Measurements from ENCODE around the gene PRSS56.

Gene PRSS56

DNA sequence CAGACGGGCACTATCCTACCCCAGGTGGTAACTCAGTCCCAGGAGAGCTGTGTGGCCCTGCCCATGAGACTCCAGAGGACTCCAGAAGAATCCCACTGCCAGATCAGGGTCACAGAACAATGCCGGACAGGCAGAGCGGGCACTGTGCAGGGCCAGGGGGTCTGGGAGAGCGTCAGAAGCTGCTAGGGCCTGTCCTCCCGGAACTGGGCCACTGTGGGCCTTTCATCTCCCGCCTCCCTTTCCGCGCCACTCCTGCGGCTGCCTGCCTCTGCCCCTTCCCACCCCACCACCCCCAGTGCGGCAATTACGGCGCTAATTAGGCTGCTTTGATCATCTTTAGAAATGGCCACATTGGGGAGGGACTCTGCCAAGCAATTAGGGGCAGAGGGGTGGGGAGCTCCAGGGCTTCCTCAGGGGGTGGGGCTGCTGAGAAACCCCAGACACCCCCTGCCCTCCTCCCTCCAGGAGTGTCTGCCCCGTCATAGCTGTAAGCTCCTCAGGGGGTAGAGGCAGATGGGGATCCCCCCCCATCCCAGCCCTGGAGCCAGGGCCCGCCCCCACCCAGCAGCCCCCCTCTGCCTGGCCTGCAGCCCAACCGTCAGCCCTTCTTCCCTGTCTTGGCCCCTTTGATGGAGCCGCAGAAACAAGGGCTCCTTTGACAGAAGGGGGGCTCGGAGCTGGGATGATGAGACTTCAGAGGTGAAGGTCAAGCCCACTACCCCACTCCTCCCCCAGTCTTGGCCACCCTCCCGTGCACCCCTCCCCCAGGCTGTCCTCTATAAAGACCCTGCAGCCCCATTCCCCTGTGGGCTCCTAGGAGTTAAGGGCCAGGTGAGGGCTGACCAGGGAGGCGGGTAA lies at the start of gene PRSS56:
TSS of gene PRSS56 (plus strand) at position 808 of the 858 bp plus-strand sequence. CDS start 211 bp downstream, outside the sequence.
- POLR2A ChIA-PET (ENCODE audit: low non-redundant PET) = no interaction called here
- CTCF ChIA-PET = interaction anchor here (0.6 to 0.8 kb wide), 2 partner anchors 80 to 83 kb away, joined by 3 to 4 read pairs; no protein-coding TSS in a partner anchor
- TF ChIP-seq, protein P1, sequence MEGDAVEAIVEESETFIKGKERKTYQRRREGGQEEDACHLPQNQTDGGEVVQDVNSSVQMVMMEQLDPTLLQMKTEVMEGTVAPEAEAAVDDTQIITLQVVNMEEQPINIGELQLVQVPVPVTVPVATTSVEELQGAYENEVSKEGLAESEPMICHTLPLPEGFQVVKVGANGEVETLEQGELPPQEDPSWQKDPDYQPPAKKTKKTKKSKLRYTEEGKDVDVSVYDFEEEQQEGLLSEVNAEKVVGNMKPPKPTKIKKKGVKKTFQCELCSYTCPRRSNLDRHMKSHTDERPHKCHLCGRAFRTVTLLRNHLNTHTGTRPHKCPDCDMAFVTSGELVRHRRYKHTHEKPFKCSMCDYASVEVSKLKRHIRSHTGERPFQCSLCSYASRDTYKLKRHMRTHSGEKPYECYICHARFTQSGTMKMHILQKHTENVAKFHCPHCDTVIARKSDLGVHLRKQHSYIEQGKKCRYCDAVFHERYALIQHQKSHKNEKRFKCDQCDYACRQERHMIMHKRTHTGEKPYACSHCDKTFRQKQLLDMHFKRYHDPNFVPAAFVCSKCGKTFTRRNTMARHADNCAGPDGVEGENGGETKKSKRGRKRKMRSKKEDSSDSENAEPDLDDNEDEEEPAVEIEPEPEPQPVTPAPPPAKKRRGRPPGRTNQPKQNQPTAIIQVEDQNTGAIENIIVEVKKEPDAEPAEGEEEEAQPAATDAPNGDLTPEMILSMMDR (conservative IDR thresholded peaks at IDR 0.05; ENCODE audit: low read depth) = no peak
- no peak within 1 kb of the TSS for H3K27ac ChIP-seq
- no peak for DNase-seq (ENCODE audit: low spot score)

DNA sequence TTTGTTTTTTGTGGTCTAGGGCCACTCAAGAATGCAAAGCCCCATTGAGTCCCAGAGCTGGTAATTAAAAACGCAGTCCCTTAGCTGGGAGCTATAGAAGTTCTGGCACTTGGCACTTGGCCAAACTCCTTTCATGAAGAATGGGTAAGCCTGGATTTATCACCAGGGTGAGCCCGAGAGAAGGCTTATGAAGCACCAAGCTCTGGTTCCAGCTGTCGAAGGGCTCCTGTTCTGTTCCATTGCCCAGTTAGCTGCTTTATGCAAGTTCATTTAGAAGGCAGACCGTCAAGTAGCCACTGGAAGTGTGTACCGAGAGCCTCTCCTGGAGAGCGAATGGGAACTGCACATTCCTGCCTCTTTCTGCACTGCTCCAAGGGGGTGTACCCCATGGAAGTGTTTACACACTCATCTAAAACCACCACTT lies 46.7 kb upstream of the PRSS56 start:
- H3K27ac ChIP-seq = no peak overlapping the region
- CTCF ChIA-PET = interaction anchor here (0.6 kb wide), 1 partner anchor 13 kb away, joined by 4 read pairs; no protein-coding TSS in a partner anchor
- TF ChIP-seq, protein P1 (conservative IDR thresholded peaks at IDR 0.05; ENCODE audit: low read depth) = no peak
- POLR2A ChIA-PET (ENCODE audit: low non-redundant PET) = no interaction called here
- DNase-seq (ENCODE audit: low spot score) = peak; percentile 27

DNA sequence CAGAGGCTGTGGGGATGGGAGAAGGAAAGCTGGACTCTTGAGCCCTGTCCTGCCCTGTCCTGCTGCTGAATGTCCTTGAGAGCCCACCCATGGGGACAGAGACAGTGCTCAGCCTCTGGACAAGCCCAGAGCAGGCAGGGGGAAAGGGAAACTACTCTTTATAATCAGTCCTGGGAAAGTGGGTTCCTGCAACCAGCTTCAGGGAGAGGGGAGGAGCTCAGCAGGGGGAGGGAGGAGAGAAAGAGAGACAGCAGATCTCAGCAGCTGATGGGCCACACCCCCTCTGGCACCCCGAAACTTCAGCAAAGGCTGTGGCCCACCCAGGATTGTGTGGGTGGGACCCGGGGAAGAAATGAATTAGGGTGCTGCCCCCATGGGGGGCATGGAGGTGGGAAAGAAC lies 44.1 kb upstream of the PRSS56 start:
- no peak for DNase-seq (ENCODE audit: low spot score)
- ChIA-PET CTCF (no interaction called here), POLR2A (ENCODE audit: low non-redundant PET) (no interaction called here)
- TF ChIP-seq, protein P1 (conservative IDR thresholded peaks at IDR 0.05; ENCODE audit: low read depth) = no peak
- H3K27ac ChIP-seq = no peak overlapping the region

DNA sequence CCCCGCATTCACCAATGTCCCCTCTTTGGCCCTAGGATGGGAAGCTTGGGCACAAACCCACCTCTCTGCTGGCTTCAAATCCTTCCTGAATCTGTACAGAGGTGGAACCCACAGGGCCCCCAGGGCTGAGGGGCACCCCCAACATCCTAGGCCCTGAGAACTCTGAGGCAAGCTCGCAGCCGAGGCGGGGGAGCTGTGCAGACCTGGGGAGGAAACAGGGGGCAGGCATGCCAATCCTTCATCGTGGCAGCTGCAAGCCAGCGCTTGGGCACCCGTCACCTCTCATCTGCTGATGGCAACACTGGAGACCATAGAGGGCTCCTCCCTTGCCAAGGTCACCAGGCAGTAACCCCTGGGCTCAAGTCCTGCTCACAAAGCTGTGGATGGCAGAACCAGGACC lies 43.4 kb upstream of the PRSS56 start:
- POLR2A ChIA-PET (ENCODE audit: low non-redundant PET) = no interaction called here
- TF ChIP-seq, protein P1 (conservative IDR thresholded peaks at IDR 0.05; ENCODE audit: low read depth) = no peak
- CTCF ChIA-PET = interaction anchor here (0.6 kb wide), 1 partner anchor 30 kb away, joined by 4 read pairs; no protein-coding TSS in a partner anchor
- no peak for DNase-seq (ENCODE audit: low spot score)
- H3K27ac ChIP-seq = no peak overlapping the region

DNA sequence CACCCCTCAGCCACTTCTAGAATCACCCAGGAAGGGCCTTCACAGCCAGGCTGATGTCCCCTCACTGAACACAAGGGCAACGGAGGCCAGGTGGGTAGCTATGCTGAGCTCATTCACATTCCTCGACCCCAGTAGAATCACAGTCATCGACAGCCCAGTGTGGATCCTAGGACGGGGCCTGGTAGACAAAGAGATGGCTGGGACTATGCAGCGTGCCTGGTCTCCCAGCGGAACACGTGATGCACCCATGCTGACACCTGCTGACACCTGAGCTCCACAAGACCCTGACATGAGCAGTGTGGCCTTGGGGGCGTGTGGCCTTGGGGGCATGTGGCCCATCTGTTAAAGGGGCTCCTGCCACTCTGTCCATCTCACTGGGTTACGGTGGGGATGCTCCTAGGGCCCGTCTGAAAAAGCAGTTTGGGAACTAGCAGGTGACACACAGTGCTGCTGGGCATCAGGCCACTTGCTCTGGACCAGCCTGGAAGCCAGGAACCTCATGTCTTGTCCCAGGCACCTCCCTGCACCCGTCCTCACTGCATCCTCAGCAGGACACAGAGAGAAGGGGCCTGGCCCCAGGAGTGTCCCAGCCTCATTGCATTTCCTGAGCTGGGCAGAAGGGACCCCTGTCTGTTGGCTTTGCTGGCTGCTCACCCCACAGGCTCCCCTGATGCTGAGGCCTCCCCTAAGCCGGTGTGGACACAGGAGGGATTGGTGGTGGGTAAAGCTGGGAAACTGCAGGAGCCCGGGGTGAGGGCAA lies 42.3 kb upstream of the PRSS56 start:
- ChIA-PET POLR2A (ENCODE audit: low non-redundant PET) (interaction anchor here (0.6 kb wide), 1 partner anchor 538 kb away, joined by 4 read pairs; no protein-coding TSS in a partner anchor), CTCF (no interaction called here)
- TF ChIP-seq, protein P1 (conservative IDR thresholded peaks at IDR 0.05; ENCODE audit: low read depth) = no peak
- H3K27ac ChIP-seq = no peak overlapping the region
- DNase-seq (ENCODE audit: low spot score) = no peak

DNA sequence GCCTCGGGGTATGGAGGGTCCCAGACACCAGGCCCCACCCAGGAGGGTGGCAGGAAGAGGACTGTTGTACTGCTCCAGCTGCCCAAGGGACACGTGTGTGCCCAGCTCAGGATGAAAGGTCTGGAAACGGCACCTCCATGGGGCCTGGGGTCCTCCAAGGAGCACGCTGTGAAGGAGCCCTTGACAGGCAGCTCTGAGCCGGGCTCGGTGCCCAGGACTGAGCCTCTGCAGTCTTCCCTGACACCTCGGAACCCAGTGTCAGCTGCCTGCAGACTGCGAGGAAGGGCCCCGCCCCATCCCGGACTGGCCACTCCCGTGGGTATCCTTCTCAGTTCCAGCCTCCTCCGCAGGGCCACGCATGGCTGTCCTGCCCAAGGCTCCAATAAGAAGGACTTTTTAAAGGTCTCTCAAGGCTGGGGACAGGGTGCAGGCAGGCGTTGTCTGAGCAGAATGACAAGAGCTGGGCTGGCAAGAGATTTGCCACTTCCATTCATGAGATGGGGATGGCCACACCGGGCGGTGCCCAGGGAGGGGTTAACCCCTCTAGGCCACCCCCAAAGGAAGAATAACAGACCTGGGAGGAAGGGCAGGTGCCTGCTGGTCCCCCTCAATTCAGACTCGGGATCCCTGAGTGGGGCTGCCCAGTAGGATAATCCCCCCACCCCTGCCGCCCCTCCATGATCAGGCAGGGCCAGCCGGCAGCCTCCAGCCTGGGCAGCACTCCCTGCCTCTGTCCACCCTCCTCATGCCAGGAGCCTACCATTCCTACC lies 41.4 kb upstream of the PRSS56 start:
- CTCF ChIA-PET = no interaction called here
- POLR2A ChIA-PET (ENCODE audit: low non-redundant PET) = no interaction called here

More for the DNA sequence above, 41.4 kb upstream of the PRSS56 start:
- TF ChIP-seq, protein P1 (conservative IDR thresholded peaks at IDR 0.05; ENCODE audit: low read depth) = no peak
- H3K27ac ChIP-seq = no peak overlapping the region
- DNase-seq (ENCODE audit: low spot score) = no peak

Data from RWPE1 (cell line).